GM19238 (cell line): ENCODE data around the gene CD33.

Experiments
- DNase-seq: peaks from one replicate; pipeline ENCODE4 v3.0.0; 2011; ENCODE audit warnings: low spot score; ENCODE audit not compliant: insufficient read length

The CD33 gene

DNA sequence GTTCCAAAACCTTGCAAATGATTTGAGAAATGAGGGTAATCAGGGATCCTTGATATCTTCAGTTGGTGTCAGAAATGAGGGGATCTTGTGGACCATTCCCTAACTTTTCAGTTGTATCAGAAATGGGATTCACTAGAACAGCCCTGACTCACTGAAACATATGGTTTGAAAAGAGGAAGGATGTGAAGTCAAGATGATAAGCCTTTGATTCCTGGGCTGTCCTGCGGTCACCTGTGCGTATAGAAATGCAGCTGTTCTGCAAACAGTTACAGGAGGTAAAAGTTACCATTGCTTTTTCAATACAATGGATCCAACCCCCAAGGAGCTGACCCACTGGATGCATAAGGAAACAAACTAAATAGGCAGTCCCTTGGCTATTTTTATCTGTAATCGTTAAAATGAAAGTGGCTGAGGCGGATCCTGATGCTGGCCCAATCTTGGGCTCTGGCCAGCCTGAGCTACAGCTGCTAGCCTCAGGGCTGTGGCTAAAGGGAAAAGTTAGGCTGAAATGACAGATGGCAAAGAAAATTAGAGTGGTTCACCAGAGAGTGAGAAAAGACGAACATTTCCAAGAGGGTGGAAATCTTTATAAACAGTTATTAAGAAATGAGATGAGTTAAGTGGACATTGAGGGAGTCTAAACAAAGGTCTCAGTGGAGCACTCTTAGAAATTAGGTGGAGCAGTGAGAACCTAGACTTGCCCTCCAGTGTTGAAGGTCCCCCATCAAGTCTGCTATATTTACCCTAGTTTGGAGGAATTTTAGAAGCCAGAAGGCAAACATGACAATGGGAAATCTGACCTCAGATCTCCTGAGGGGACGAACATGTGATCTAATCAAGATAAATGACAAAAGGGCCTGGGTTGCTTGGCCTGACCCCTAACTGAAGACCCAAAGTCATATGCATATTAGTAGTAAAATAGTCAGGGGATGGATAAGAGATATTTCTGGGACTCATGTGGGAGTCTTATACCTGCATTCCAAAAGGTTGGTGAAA lies 33.6 kb downstream of the CD33 start:
- no peak for DNase-seq

GRCh38 chr19:51259348-51260245 lies 34.7 kb downstream of the CD33 start:
- peak; percentile 25 for DNase-seq

DNA sequence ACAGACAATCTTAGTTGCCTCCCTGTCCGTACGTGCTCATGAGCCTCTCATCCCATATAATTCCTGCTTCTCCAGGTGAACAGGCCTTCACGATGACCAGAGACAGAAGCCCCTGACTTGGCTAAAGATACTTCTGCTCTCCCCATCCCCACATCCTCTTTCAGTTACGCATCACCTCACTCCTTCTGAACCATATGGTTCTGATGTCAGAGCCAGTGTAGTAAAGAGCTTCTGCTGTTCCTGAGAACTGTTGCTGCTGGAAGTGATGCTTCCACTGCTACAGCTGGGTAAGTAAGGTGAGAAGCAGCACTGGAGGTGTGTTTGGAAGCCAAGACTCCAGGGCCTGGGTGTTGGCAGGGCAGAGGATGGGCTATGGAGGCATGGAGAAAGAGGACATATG lies 38.9 kb downstream of the CD33 start:
- DNase-seq, result no peak

GRCh38 chr19:51271067-51271466 lies 46.2 kb downstream of the CD33 start:
- no peak for DNase-seq

- DNase-seq, result no peak
Measured at GRCh38 chr19:51272183-51272810, 47.4 kb downstream of the CD33 start.

GRCh38 chr19:51274049-51274770 lies 49.3 kb downstream of the CD33 start:
- no peak for DNase-seq

- DNase-seq, result no peak
Measured at GRCh38 chr19:51277112-51277511, 52.2 kb downstream of the CD33 start.

DNA sequence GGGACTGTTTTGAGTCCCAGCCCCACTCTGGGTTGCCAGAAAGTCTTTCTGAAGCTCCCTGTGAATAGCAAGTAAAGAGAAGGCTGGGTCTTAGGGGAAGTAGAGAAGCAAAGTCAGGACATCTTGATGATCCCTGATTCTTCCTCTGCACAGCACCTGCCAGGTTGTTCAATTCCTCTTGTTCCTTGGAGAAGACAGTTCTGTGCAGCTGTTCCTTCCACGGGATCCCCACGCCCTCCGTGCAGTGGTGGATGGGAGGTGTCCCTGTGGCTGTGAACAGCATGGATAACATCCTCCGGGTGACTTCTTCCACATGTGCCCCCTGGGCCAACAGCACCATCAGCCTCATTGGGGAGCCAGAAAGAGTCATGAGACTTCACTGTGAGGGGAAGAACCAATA lies 57.5 kb downstream of the CD33 start:
- no peak for DNase-seq

- DNase-seq, result no peak
Measured at GRCh38 chr19:51285682-51286081, 60.8 kb downstream of the CD33 start.
